ENCODE measurements around the gene AFAP1L1. TPM values are rescaled to one million over a fixed set of nuclear protein-coding genes. Genes with fewer than 3 reads are reported as not detected.

The AFAP1L1 gene
- total and polyA plus RNA-seq, 9 of the 15 experiments (the other 6 are each of a cell fraction or from before 2014, with no cell fraction given), result 0.01 to 0.12 (median 0.03) TPM; not detected in 4

GRCh38 chr5:149372076-149372795, 100.6 kb downstream of the AFAP1L1 start:
- Histone ChIP-seq H3K9me1 (ENCODE audit: control insufficient read depth, insufficient read depth, low read length) (no peaks in the 10 kb centered on the region), H4K20me1 (replicated peaks; ENCODE audit: control insufficient read depth, insufficient read depth, low read length) (no peaks in the 10 kb centered on the region), H3K4me1 (replicated peaks in 1 of 2; ENCODE audit: control insufficient read depth in 2 of 2, insufficient read depth in 2 of 2, low read length in 2 of 2) (peaks cover 5 to 9% of the 10 kb centered on the region in 2 experiments; a peak in 3 of 5 replicates), H3K4me3 (no peak overlapping the region), H3K9me3 (replicated peaks; ENCODE audit: control insufficient read depth, insufficient read depth, low read depth, low read length) (no peaks in the 10 kb centered on the region), H3K79me2 (ENCODE audit: control insufficient read depth, insufficient read depth, low read length) (no peaks in the 10 kb centered on the region), H3K4me2 (ENCODE audit: insufficient read depth, low read length) (no peak overlapping the region), H3K36me3 (ENCODE audit: control insufficient read depth, insufficient read depth, low read length) (no peaks in the 10 kb centered on the region), H3K27me3 (ENCODE audit: control insufficient read depth in 2 of 2, insufficient read depth in 2 of 2, low read length in 2 of 2) (no peaks in the 10 kb centered on the region), H3K9ac (ENCODE audit: insufficient read depth in 1 of 2, low read depth in 2 of 2, low read length in 2 of 2) (no peak overlapping the region), H2AFZ (ENCODE audit: low read depth, low read length) (no peak overlapping the region), H3K27ac (ENCODE audit: extremely low read depth, low read depth, low read length) (no peak overlapping the region)
- ChIA-PET CTCF (ENCODE audit: low intra/inter-chr PET ratio) (interaction anchor here (1.4 to 3.8 kb wide), 2 partner anchors 9 to 55 kb away, joined by 4 to 36 read pairs; no protein-coding TSS in a partner anchor), POLR2A (interaction anchor here (0.6 to 1.5 kb wide), 10 partner anchors 9 to 215 kb away, joined by 3 to 6 read pairs (median 3); no protein-coding TSS in a partner anchor)
- intact Hi-C loops (cut with micrococcal nuclease), result loop anchor here (5.0 kb wide), 1 partner anchor 230 kb away; the partner anchor contains the start of gene ABLIM3
- TF ChIP-seq SPI1 (IDR thresholded peaks at IDR 0.05; ENCODE audit: borderline replicate concordance, low read depth, low read length), result 0 out of 2 replicates have a peak, but pooled peaks have one; percentile 23
- TF ChIP-seq RREB1 (CRISPR knock-in tag; IDR thresholded peaks at IDR 0.05), result no peak
- FAIRE-seq (no peak), ATAC-seq (no peak), DNase-seq (ENCODE audit: extremely low read depth in 1 of 4, low spot score in 3 of 4) (no peak)
- WGBS (ENCODE audit: insufficient coverage, low coverage, missing lambda C conversion rate), result 22% methylated on average over 4 of the region's 4 CpGs
- in situ Hi-C loops (cut with MboI), result loop anchor here (5.0 kb wide), 2 partner anchors 50 to 180 kb away; partner anchors contain the start of gene CSNK1A1
- no TSS peak for BruUV-seq (replicated peaks)

Measured in K562 (cell line).